Tibial nerve (tissue), 4 donors: ENCODE measurements around the gene MICB. TPM values are rescaled to one million over a fixed set of nuclear protein-coding genes. Genes with fewer than 3 reads are reported as not detected.

Source experiments
- DNase-seq, 2 donors: peaks; one replicate each; pipeline ENCODE4 v3.0.0-alpha.2; 2019; ENCODE audit warnings: low spot score in 2 of 2
- H3K27ac ChIP-seq, 4 donors: fragments of 200-600 bp; sonication (generic) in 3 of 4; one replicate each; pipeline ENCODE4 v1.5.1; 2017 to 2019; ENCODE audit warnings: mild to moderate bottlenecking in 1 of 4
- H3K27me3 ChIP-seq, 2 donors: fragments of 200-600 bp; sonication (generic) in 1 of 2; one replicate each; pipeline versions ENCODE4 v1.5.1 to v1.6.0; 2017 to 2019
- H3K36me3 ChIP-seq, 3 donors: fragments of 200-600 bp; sonication (generic); one replicate each; pipeline ENCODE4 v1.5.1; 2018 to 2019
- H3K4me1 ChIP-seq, 4 donors: fragments of 200-600 bp; sonication (generic) in 3 of 4; one replicate each; pipeline ENCODE4 v1.5.1; 2017 to 2019
- H3K4me3 ChIP-seq, 4 donors: fragments of 200-600 bp; sonication (generic) in 3 of 4; one replicate each; pipeline ENCODE4 v1.5.1; 2017 to 2019; ENCODE audit warnings: mild to moderate bottlenecking in 1 of 4, moderate library complexity in 1 of 4
- H3K9me3 ChIP-seq, 4 donors: fragments of 200-600 bp; sonication (generic) in 3 of 4; one replicate each; pipeline ENCODE4 v1.5.1; 2017 to 2019
- EP300 ChIP-seq, 2 donors: sonication (generic); formaldehyde crosslinking; IDR thresholded peaks; one replicate each; pipeline ENCODE4 v1.6.1; 2017; ENCODE audit warnings: antibody characterized with exemption in 2 of 2, mild to moderate bottlenecking in 1 of 2
- POLR2A ChIP-seq, 2 donors: fragments of 450-650 bp; IDR thresholded peaks; one replicate each; pipeline ENCODE4 v1.6.1; 2017; ENCODE audit warnings: antibody characterized with exemption in 2 of 2, mild to moderate bottlenecking in 2 of 2, moderate library complexity in 2 of 2
- WGBS, 2 donors: methylation state at CpG; one replicate each; pipeline ENCODE4 v1.1.5; 2018; 5-methylcytosine and 5-hydroxymethylcytosine counted together
- total RNA-seq, 4 donors: library from RNA; depleted of rRNA; stranded (reverse); fragments of >200 nt; gene quantifications; one replicate each; pipeline ENCODE4 v1.1.0, GENCODE V29; 2016
- TF ChIP-seq, protein P1 (sequence below), 5 experiments: fragments of 200-600 bp in 3 of 5; fragments of 450-650 bp in 2 of 5; sonication (generic) in 3 of 5; IDR thresholded peaks; one replicate each; pipeline ENCODE4 v1.5.1; 2016 to 2019; ENCODE audit warnings: antibody characterized with exemption in 5 of 5, mild to moderate bottlenecking in 3 of 5, moderate library complexity in 2 of 5

Gene MICB
- total RNA-seq, 4 donors from 2014 or later = 1.0 to 8.0 (median 4.1) TPM

DNA sequence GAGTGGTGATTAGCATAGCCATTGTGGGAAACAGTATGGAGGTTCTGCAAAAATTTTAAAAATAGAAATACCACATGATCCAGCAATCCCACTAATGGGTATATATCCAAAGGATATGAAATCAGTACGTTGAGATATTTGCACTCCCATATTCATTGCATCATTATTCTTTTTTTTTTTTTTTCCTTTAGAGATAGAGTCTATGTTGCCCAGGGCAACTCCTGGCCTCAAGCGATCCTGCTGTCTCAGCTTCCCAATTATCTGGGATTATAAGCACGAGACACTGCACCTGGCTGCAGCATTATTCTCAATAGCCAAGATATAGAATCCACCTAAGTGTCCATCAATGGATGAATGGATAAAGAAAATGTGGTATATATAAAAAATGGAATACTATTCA lies 23.9 kb downstream of the MICB start:
- Histone ChIP-seq H3K4me1 (no peaks in the 10 kb centered on the region), H3K27ac (no peak overlapping the region), H3K9me3 (no peaks in the 10 kb centered on the region), H3K27me3 (no peaks in the 10 kb centered on the region), H3K4me3 (no peak overlapping the region), H3K36me3 (no peaks in the 10 kb centered on the region)
- no peak for DNase-seq
- 81 to 82% methylated on average over 3 of the region's 3 CpGs for WGBS, 2 donors
- TF ChIP-seq EP300 (IDR thresholded peaks at IDR 0.05) = no peak
- TF ChIP-seq POLR2A (IDR thresholded peaks at IDR 0.05) = no peak
- TF ChIP-seq, protein P1, sequence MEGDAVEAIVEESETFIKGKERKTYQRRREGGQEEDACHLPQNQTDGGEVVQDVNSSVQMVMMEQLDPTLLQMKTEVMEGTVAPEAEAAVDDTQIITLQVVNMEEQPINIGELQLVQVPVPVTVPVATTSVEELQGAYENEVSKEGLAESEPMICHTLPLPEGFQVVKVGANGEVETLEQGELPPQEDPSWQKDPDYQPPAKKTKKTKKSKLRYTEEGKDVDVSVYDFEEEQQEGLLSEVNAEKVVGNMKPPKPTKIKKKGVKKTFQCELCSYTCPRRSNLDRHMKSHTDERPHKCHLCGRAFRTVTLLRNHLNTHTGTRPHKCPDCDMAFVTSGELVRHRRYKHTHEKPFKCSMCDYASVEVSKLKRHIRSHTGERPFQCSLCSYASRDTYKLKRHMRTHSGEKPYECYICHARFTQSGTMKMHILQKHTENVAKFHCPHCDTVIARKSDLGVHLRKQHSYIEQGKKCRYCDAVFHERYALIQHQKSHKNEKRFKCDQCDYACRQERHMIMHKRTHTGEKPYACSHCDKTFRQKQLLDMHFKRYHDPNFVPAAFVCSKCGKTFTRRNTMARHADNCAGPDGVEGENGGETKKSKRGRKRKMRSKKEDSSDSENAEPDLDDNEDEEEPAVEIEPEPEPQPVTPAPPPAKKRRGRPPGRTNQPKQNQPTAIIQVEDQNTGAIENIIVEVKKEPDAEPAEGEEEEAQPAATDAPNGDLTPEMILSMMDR (IDR thresholded peaks at IDR 0.05) = no peak

DNA sequence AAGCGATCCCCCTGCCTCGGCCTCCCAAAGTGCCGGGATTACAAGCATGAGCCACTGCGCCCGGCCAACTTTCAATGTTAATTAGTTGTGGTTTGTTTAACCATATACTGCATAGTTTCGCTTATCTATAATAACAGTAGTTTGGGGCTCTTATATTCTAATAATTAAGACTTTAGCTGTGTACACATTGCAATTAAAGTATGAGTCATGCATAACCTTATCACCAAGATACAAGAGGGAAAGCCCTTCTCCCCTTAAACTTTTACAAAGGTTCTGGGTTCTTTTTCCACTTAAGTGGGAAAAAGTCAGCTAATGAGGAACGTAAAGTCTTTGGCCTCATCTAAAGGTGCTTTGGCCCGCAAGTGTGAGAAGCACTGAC lies 27.6 kb downstream of the MICB start:
- no peak for TF ChIP-seq POLR2A (IDR thresholded peaks at IDR 0.05)
- TF ChIP-seq, protein P1 (IDR thresholded peaks at IDR 0.05) = no peak
- TF ChIP-seq EP300 (IDR thresholded peaks at IDR 0.05) = no peak
- Histone ChIP-seq H3K9me3 (no peaks in the 10 kb centered on the region), H3K27ac (no peak overlapping the region), H3K4me3 (no peak overlapping the region), H3K27me3 (no peaks in the 10 kb centered on the region), H3K4me1 (no peaks in the 10 kb centered on the region), H3K36me3 (peaks cover 0 to 15% (median 1%) of the 10 kb centered on the region in 3 donors)
- no peak for DNase-seq
- WGBS, 2 donors = 69 to 77% methylated on average over 8 of the region's 8 CpGs

DNA sequence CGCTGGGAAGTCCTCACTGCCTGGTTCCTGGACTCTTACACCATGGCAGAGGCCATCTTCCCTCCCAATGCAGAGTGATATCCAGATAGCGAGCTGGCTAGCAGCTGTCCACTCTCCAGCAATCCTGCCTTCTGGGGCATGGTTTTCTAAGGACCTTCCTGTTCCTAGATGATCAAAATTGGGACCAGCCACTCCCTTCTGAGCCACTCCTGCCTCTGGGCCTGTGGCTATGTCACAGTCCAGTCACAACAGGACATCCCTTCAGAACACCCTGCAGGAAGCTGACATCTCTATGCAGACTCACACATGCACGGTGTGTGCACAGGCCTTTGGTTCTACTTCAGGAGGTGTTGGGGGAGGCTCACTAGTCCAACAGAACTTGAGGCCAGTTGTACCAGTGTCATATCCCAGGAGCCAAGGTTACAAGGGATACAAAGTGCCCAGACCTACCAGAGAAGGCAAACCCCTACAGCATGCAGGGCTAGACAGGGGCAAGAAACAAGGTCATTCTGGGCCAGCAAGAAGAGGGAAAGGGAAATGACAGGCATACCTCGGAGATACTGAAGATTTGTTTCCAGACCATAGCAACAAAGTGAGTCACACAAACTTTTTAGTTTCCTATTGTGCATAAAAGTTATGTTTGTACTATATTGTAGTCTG lies 28.1 kb downstream of the MICB start:
- Histone ChIP-seq H3K4me3 (no peak overlapping the region), H3K9me3 (no peaks in the 10 kb centered on the region), H3K27ac (no peak overlapping the region), H3K36me3 (peaks cover 0 to 21% (median 6%) of the 10 kb centered on the region in 3 donors), H3K4me1 (no peaks in the 10 kb centered on the region), H3K27me3 (no peaks in the 10 kb centered on the region)
- TF ChIP-seq POLR2A (IDR thresholded peaks at IDR 0.05) (no peak), EP300 (IDR thresholded peaks at IDR 0.05) (no peak)
- TF ChIP-seq, protein P1 (IDR thresholded peaks at IDR 0.05) = no peak
- WGBS, 2 donors = 62 to 78% methylated on average over 4 of the region's 4 CpGs
- DNase-seq = no peak

DNA sequence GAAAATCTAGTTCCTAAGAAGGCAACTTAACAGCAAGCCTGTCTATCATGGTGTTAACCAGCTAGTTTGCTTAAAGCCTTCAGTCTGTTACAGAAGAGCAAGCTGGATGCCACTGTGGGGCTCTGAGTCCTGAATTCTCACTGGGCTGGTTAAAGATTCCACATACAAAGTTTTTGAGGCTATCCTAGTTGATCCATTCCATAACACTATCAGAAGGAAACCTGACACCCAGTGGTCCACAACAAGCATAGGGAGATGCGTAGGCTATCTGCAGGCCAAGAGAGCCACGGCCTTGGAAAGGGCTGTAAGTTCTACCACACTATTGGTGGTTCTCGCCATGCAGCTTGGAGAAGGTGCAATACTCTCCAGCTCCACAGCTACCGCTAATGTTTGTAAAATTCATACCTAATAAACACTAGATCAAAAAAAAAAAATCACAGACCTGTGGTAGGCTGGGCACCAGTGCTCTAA lies 30.4 kb downstream of the MICB start:
- no peak overlapping the region for H3K27ac ChIP-seq
- H3K4me3 ChIP-seq = no peak overlapping the region
- H3K27me3 ChIP-seq = no peaks in the 10 kb centered on the region
- H3K4me1 ChIP-seq = no peaks in the 10 kb centered on the region
- TF ChIP-seq EP300 (IDR thresholded peaks at IDR 0.05) (no peak), POLR2A (IDR thresholded peaks at IDR 0.05) (no peak)
- TF ChIP-seq, protein P1 (IDR thresholded peaks at IDR 0.05) = no peak
- H3K9me3 ChIP-seq = no peaks in the 10 kb centered on the region
- no peak for DNase-seq
- 90 to 95% methylated on average over 4 of the region's 4 CpGs for WGBS, 2 donors
- H3K36me3 ChIP-seq = peaks cover 0 to 43% (median 20%) of the 10 kb centered on the region in 3 donors

DNA sequence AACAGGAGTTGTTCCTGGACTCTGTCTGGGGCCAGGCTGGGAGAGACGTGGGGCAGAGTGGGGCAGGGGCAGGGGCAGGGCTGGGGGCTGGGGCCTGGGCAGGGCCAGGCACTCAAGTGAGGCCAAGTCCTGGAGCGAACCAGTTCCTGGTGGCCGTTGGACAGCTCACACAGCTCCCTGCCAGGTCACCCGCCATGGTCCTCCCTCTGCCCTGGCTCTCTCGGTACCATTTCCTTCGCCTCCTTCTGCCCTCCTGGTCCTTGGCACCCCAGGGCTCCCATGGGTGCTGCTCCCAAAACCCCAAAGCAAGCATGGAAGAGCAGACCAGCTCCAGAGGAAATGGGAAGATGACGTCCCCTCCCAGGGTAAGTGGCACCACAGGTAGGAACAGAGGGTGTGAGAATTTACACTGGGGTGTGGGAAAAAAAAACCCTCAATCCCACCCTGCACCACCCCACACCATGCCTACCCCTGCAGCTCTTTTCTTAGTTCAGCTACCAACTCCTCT lies 30.9 kb downstream of the MICB start, which contains the start of gene MCCD1:
Gene MCCD1 (plus strand): TSS at position 142 of the 508 bp plus-strand sequence. CDS start 53 bp downstream, at position 195.
- no peak for DNase-seq
- Histone ChIP-seq H3K27ac (no peak within 1 kb of the TSS), H3K4me3 (no peak within 1 kb of the TSS), H3K36me3 (peaks cover 0 to 49% (median 23%) of the 10 kb centered on the region in 3 donors), H3K27me3 (no peaks in the 10 kb centered on the region), H3K4me1 (no peaks in the 10 kb centered on the region), H3K9me3 (no peaks in the 10 kb centered on the region)
- WGBS, 2 donors = 52 to 59% methylated on average over 7 of the region's 7 CpGs
- TF ChIP-seq, protein P1 (IDR thresholded peaks at IDR 0.05) = no peak
- TF ChIP-seq POLR2A (IDR thresholded peaks at IDR 0.05) = no peak
- no peak for TF ChIP-seq EP300 (IDR thresholded peaks at IDR 0.05)
